ENCODE data around the gene UBASH3A. TPM values are rescaled to one million over a fixed set of nuclear protein-coding genes. Genes with fewer than 3 reads are reported as not detected.

Gene UBASH3A
- total RNA-seq, 4 donors from 2014 or later, result 0.31 to 0.96 (median 0.79) TPM; not detected in 1

DNA sequence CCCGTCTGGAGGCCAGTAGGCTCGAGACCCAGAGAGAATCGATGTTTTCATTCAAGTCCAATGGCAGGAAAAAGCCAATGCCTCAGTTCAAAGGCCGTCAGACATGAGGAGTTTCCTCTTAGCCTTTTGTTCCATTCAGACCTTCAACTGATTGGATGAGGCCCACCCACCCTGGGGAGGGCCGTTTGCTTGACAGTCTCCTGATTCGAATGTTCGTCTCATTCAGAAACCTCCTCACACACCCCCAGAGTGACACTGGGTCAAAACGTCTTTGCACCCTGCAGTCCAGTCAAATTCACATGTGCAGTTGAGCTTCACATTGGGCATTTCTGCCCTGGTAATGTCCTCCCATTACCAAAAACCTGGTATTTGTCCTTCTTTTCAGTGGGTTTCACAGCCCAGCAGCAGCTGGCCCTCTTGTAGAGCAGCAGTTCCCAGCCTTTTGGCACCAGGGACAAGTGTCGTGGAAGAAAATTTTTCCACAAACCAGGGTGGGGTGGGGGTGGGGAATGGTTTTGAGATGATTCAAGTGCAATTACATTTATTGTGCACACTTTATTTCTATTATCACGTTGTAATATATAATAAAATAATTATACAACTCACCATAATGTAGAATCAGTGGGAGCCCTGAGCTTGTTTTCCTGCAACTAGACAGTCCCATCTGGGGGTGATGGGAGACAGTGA lies 52.2 kb downstream of the UBASH3A start:
- ATAC-seq (ENCODE audit: low FRiP score) (no peak), DNase-seq (ENCODE audit: low spot score) (no peak)
- TF ChIP-seq, protein P1, sequence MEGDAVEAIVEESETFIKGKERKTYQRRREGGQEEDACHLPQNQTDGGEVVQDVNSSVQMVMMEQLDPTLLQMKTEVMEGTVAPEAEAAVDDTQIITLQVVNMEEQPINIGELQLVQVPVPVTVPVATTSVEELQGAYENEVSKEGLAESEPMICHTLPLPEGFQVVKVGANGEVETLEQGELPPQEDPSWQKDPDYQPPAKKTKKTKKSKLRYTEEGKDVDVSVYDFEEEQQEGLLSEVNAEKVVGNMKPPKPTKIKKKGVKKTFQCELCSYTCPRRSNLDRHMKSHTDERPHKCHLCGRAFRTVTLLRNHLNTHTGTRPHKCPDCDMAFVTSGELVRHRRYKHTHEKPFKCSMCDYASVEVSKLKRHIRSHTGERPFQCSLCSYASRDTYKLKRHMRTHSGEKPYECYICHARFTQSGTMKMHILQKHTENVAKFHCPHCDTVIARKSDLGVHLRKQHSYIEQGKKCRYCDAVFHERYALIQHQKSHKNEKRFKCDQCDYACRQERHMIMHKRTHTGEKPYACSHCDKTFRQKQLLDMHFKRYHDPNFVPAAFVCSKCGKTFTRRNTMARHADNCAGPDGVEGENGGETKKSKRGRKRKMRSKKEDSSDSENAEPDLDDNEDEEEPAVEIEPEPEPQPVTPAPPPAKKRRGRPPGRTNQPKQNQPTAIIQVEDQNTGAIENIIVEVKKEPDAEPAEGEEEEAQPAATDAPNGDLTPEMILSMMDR (IDR thresholded peaks at IDR 0.05), result no peak

DNA sequence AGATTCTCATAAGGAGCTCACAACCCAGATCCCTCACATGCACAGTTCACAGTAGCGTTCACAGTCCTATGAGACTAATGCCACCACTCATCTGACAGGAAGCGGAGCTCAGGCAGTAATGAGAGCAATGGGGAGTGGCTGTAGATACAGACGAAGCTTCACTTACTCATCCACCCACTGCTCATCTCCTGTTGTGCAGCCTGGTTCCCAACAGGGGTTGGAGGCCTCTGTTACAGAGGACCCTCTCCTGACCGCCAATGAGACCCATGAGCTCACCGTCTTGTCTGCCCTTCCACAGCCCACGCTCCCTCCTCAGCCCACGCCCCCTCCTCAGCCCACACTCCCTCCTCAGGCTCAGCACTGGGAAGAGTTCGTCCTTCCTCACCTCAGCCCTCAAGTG lies 52.8 kb downstream of the UBASH3A start:
- ATAC-seq (ENCODE audit: low FRiP score) (no peak), DNase-seq (ENCODE audit: low spot score) (no peak)
- TF ChIP-seq, protein P1 (IDR thresholded peaks at IDR 0.05), result no peak

DNA sequence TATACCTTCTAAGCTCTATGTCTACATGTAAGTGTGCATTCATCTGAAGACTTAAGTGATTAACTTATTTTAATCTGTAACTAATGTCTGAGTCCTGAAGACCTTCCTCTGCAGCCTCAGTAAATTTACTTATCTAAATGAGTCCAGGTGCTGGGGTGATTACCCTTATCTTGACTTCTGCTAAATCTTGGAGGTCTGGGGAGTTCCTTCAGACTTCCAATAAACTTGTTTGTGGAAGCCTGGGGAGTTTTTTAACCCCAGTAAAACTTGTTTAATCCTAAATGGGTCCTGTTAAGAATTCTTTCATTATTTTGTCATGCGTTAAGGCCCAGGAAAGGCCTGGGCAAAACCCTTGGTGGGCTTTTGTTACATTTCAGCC lies 55.4 kb downstream of the UBASH3A start:
- no peak for ATAC-seq (ENCODE audit: low FRiP score)
- TF ChIP-seq, protein P1 (IDR thresholded peaks at IDR 0.05), result no peak
- DNase-seq (ENCODE audit: low spot score), result no peak

DNA sequence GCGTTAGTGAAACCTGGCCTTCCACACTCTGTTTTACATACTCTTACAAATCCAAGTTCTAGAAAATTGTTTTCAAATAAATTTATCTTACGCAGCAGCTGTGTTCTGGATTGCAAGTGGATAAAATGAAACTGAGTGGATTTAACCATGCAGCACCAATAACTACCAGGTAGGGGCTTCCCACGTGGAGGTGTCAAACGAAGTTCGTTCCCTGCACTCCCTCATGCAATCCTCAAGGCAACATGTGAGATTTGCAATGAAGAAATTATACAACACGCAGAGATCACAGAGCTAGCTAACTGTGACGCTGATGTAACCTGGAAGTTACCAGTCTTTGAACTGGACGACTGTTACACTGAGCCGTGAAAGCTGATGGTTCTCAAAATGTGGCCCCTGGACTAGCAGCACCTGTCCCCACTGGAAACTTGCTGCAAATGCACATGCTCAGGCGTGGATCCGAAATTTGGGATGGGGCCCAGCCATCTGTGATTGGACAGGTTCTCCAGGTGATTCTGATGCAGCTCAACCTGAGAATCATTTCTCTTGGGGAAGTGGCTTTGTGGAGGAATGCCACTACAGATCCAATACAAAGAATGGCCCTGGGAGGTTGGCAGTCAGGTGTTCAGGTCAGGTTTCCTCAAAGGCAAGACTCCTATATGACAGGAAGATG lies 56.0 kb downstream of the UBASH3A start:
- no peak for ATAC-seq (ENCODE audit: low FRiP score)
- TF ChIP-seq, protein P1 (IDR thresholded peaks at IDR 0.05), result no peak
- no peak for DNase-seq (ENCODE audit: low spot score)

DNA sequence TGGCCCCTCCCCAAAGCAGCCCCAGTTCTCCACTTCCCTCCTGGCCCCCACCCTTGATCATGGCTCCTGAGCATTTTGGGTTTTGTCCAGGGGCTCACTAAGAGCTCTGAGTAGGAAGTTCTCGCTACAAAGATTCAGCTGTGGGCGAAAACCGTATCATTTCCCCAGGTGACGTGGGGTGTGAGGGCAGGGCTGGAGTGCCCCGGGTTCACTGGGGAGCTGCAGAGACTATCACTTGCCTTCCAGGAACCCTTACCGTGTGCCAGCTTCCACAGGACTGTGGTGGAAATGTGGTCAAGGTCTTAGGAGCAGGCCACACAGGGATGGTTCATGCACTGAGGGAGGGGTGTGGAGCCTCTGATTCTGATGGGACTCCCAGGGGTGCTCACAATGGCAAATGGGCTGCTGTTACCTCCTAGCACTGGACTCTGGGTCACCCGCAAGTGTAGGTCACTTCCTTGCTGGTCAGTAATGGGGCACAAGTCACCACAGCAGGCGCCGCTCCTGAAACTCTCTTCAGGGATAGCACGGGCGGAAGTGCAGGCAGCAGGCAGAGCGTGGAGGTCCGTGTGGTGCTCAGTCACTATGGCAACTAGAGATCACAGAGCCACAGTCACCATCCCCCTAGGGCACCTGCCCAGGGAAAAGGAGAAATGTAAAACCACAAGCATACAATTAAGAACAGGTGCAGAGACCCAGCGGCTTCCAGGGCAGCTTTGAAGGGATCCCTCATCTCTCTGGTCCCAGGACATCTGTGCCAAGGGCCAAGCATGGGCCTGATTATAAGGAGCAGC lies 56.9 kb downstream of the UBASH3A start:
- TF ChIP-seq, protein P1 (IDR thresholded peaks at IDR 0.05), result no peak
- no peak for DNase-seq (ENCODE audit: low spot score)
- no peak for ATAC-seq (ENCODE audit: low FRiP score)

DNA sequence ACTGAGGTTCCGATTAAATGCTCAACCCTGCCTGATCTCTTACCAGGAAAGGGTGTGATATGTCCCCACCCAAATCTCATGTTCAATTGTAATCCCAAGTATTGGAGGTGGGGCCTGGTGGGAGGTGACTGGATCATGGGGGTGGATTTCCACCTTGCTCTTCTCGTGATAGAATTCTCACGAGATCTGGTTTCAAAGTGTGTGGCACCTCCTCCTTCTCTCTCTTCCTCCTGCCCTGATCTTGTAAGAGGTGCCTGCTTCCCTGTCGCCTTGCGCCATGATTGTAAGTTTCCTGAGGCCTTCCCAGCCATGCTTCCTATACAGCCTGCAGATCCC lies 57.5 kb downstream of the UBASH3A start:
- DNase-seq (ENCODE audit: low spot score) (no peak), ATAC-seq (ENCODE audit: low FRiP score) (no peak)
- TF ChIP-seq, protein P1 (IDR thresholded peaks at IDR 0.05), result no peak
